OCI-LY3 (cell line): ENCODE data around the gene SOX13.

Experiments used
- H2AFZ ChIP-seq: fragments of 200-600, 300-600 bp; shearing (Covaris generic); 2 replicates; pipeline ENCODE4 v1.6.0; 2014; ENCODE audit warnings: antibody characterized with exemption, low read depth, low read length
- H3K27ac ChIP-seq: fragments of 200-600, 300-600 bp; sonication (generic); 2 replicates; pipeline ENCODE4 v1.5.1; 2014; ENCODE audit warnings: mild to moderate bottlenecking, low read length, moderate library complexity, mixed read lengths
- H3K27me3 ChIP-seq: fragments of 200-600, 300-600 bp; sonication (generic); 2 replicates; pipeline ENCODE4 v1.6.1; 2014; ENCODE audit warnings: low read depth, low read length, mixed read lengths
- H3K36me3 ChIP-seq: fragments of 200-600, 300-600 bp; sonication (generic); replicated peaks from 2 replicates; pipeline ENCODE3; 2014; ENCODE audit warnings: low read depth, low read length, mixed read lengths
- H3K4me1 ChIP-seq: fragments of 300-600, 200-600 bp; sonication (generic); 2 replicates; pipeline ENCODE4 v1.6.1; 2014; ENCODE audit warnings: low read length, mixed read lengths
- H3K4me2 ChIP-seq: fragments of 200-600, 300-600 bp; sonication (generic); 2 replicates; pipeline ENCODE4 v1.6.1; 2014; ENCODE audit warnings: low read length, mixed read lengths
- H3K4me3 ChIP-seq: fragments of 300-600, 200-600 bp; sonication (generic); 2 replicates; pipeline ENCODE4 v1.5.1; 2014; ENCODE audit warnings: antibody characterized with exemption, mild to moderate bottlenecking, low read length, moderate library complexity
- H3K79me2 ChIP-seq: fragments of 300-600, 200-600 bp; shearing (Covaris generic); 2 replicates; pipeline ENCODE4 v1.6.1; 2014; ENCODE audit warnings: mild to moderate bottlenecking, low read length, mixed read lengths
- H3K9ac ChIP-seq: fragments of 300-600, 200-600 bp; shearing (Covaris generic); 2 replicates; pipeline ENCODE4 v1.6.0; 2014; ENCODE audit warnings: mild to moderate bottlenecking, low read length, moderate library complexity
- H3K9me3 ChIP-seq: fragments of 200-600, 300-600 bp; shearing (Covaris generic); 2 replicates; pipeline ENCODE4 v1.6.1; 2014; ENCODE audit warnings: low read length, mixed read lengths; ENCODE audit not compliant: insufficient read depth
- H4K20me1 ChIP-seq: fragments of 200-600, 300-600 bp; sonication (generic); 2 replicates; pipeline ENCODE4 v1.6.1; 2016; ENCODE audit warnings: low read length, mixed read lengths; ENCODE audit not compliant: insufficient read depth
- EZH2phosphoT487 ChIP-seq: fragments of 200-600 bp; shearing (Covaris generic); IDR thresholded peaks from 2 replicates; pipeline ENCODE4 v1.6.1; 2018; ENCODE audit warnings: antibody characterized with exemption, mixed run types, low read depth
- TF ChIP-seq, protein P1 (sequence below): fragments of 200-600, 300-600 bp; sonication (generic); IDR thresholded peaks from 2 replicates; pipeline ENCODE4 v1.5.1; 2014; ENCODE audit warnings: antibody characterized with exemption, low read length, low read depth

SOX13 gene

DNA sequence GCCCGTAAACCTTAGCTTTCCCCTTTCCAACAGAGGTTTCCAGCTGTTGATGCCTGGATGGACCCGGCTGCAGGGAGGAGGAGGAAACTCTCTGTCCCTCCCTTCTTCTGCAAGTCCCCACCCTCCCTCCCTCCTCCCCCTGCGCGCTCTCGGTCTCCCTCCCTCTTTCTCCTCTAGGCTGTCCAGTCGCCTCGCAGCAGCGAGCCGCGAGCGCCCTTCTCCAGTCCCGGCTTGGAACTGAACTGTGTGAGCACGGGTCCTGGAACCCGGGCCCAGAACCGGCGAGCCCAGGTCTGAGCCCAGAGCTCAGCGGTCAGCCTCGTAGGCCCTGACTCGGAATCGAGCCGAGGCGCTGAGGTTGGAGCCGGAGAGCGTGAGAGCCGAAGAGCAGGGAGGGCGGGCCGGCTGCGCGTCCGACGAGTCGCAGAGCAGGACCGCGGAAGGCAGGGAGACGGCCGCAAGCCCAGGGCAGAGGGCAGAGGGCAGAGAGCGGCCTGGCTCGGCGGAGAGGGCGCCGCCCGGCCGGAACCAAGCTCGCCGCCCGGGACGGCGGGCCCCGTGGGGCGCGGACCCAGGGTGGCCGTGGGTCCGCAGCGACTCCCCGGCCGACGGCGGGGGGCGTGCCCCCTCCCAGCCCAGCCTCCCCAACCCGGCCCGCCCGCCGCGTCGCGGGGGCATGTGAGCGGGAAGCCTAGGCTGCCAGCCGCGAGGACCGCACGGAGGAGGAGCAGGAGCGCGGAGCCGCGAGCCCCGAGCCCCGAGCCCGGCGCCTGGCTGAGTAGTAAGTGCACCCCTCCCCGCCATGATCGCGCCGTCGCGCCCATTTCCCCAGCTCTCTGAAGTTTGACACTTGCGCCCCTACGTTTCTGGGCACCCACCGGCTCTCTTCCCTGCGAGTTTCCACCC, at the start of gene SOX13:
Gene SOX13 (plus strand): TSS at position 185 of the 906 bp plus-strand sequence. CDS start 39,801 bp downstream, outside the sequence.
- no peak within 1 kb of the TSS for H3K4me2 ChIP-seq

DNA sequence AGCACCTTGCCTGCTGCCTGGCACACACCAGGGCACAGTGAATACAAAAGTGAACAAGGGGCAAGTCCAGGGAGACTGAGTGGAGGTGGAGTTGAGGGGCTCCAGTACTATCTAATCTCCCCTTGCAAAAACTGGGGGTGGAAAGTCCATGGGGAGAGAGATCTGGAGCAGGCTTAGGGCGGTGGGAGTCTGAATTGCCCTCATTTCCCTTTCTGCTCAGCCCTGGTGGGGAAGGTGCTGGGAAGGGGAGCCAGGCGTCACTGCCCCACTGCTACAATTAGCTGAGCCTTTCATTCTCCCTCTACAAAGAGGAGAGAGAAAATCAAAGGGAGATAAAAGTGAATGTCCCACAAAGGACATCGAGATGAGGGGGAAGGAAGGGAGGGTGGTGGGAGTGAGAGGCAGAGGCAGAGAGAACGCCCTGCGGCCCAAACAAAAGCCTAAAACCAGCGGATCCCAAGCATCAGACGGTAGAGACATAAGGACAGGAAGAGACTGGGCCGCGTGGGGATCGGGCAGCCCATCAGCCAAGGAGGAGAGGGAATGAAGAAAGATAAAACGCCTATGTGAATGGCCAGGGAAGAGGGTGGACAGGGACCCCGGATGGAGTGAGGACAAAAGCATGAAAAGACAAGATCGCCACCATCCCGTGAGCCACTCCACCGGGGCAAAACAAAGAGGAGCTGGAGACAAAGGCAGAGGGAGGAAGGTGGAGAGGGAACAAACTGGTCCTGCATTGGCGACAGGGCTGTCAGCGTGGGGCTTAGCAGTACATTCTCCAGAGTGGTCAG, 46.8 kb upstream of the SOX13 start:
- H3K36me3 ChIP-seq = no peaks in the 10 kb centered on the region
- no peak overlapping the region for H3K4me3 ChIP-seq
- H3K4me2 ChIP-seq = no peak overlapping the region
- peaks cover 44% of the 10 kb centered on the region for H3K27me3 ChIP-seq
- TF ChIP-seq EZH2phosphoT487 = no peak
- TF ChIP-seq, protein P1, sequence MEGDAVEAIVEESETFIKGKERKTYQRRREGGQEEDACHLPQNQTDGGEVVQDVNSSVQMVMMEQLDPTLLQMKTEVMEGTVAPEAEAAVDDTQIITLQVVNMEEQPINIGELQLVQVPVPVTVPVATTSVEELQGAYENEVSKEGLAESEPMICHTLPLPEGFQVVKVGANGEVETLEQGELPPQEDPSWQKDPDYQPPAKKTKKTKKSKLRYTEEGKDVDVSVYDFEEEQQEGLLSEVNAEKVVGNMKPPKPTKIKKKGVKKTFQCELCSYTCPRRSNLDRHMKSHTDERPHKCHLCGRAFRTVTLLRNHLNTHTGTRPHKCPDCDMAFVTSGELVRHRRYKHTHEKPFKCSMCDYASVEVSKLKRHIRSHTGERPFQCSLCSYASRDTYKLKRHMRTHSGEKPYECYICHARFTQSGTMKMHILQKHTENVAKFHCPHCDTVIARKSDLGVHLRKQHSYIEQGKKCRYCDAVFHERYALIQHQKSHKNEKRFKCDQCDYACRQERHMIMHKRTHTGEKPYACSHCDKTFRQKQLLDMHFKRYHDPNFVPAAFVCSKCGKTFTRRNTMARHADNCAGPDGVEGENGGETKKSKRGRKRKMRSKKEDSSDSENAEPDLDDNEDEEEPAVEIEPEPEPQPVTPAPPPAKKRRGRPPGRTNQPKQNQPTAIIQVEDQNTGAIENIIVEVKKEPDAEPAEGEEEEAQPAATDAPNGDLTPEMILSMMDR = no peak
- no peaks in the 10 kb centered on the region for H3K79me2 ChIP-seq
- no peak overlapping the region for H3K9ac ChIP-seq
- H3K4me1 ChIP-seq = no peaks in the 10 kb centered on the region
- H3K27ac ChIP-seq = no peak overlapping the region
- no peaks in the 10 kb centered on the region for H4K20me1 ChIP-seq
- no peak overlapping the region for H2AFZ ChIP-seq
- H3K9me3 ChIP-seq = no peaks in the 10 kb centered on the region

More for the DNA sequence above, at the start of gene SOX13:
- Histone ChIP-seq H4K20me1 (no peaks in the 10 kb centered on the region), H3K9me3 (no peaks in the 10 kb centered on the region), H2AFZ (no peak within 1 kb of the TSS), H3K9ac (no peak within 1 kb of the TSS), H3K36me3 (no peaks in the 10 kb centered on the region), H3K27me3 (peaks cover 16% of the 10 kb centered on the region), H3K27ac (no peak within 1 kb of the TSS), H3K79me2 (no peaks in the 10 kb centered on the region), H3K4me3 (no peak within 1 kb of the TSS), H3K4me1 (no peaks in the 10 kb centered on the region)
- no peak for TF ChIP-seq EZH2phosphoT487

GRCh38 chr1:204027446-204027845, 45.5 kb upstream of the SOX13 start:
- H3K4me1 ChIP-seq = no peaks in the 10 kb centered on the region
- H4K20me1 ChIP-seq = no peaks in the 10 kb centered on the region
- no peaks in the 10 kb centered on the region for H3K79me2 ChIP-seq
- no peak for TF ChIP-seq EZH2phosphoT487
- TF ChIP-seq, protein P1 = no peak
- H3K9me3 ChIP-seq = no peaks in the 10 kb centered on the region
- H3K27me3 ChIP-seq = peaks cover 39% of the 10 kb centered on the region
- no peak overlapping the region for H3K4me3 ChIP-seq
- no peaks in the 10 kb centered on the region for H3K36me3 ChIP-seq
- no peak overlapping the region for H3K27ac ChIP-seq
- H2AFZ ChIP-seq = no peak overlapping the region
- H3K4me2 ChIP-seq = no peak overlapping the region
- no peak overlapping the region for H3K9ac ChIP-seq

- no peak overlapping the region for H3K9ac ChIP-seq
- TF ChIP-seq EZH2phosphoT487 = no peak
- TF ChIP-seq, protein P1 = no peak
- no peak overlapping the region for H3K4me2 ChIP-seq
- H3K27me3 ChIP-seq = peaks cover 45% of the 10 kb centered on the region
- H3K4me3 ChIP-seq = no peak overlapping the region
- no peaks in the 10 kb centered on the region for H3K9me3 ChIP-seq
- H3K36me3 ChIP-seq = no peaks in the 10 kb centered on the region
- H3K79me2 ChIP-seq = no peaks in the 10 kb centered on the region
- no peaks in the 10 kb centered on the region for H3K4me1 ChIP-seq
- no peaks in the 10 kb centered on the region for H4K20me1 ChIP-seq
- H2AFZ ChIP-seq = no peak overlapping the region
- H3K27ac ChIP-seq = no peak overlapping the region
These were observed 43.9 kb upstream of the SOX13 start for GRCh38 chr1:204029016-204029415.
